ENCODE data around the gene BMI1. TPM values are rescaled to one million over a fixed set of nuclear protein-coding genes. Genes with fewer than 3 reads are reported as not detected.

BMI1 gene
- total RNA-seq, 4 donors from 2014 or later = 47.7 to 77.0 (median 50.2) TPM

DNA sequence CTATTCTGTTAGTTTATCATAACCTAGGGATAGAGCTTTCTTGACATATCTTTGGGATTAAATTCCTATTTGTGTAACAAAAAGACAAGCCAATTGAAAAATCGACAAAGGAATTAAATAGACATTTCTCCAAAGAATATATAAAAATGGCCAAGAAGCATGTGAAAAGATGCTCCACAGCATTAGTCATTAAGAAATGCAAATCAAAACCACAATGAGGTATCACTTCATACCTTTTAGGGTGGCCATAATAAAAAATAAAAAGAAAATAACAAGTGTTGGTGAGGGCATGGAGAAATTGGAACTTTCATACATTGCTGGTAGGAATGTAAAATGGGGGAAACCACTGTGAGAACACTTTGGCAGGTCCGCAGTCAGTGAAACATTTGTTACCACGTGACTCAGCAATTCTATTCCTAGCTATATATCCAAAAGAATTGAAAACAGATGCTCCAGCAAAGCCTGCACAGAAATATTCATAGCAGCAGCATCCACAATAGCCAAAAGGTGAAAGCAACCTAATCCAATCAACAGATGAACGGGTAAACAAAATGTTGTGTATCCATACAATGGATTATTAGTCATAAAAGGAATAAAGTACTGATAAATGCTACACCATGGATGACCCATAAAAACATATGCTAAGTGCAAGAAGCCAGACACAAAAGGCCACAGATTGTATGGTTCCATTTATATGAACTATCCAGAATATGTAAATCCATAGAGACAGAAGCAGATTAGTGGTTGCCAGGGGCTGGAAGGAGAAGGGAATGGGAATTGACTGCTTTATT, 44.9 kb downstream of the BMI1 start:
- TF ChIP-seq, protein P1, sequence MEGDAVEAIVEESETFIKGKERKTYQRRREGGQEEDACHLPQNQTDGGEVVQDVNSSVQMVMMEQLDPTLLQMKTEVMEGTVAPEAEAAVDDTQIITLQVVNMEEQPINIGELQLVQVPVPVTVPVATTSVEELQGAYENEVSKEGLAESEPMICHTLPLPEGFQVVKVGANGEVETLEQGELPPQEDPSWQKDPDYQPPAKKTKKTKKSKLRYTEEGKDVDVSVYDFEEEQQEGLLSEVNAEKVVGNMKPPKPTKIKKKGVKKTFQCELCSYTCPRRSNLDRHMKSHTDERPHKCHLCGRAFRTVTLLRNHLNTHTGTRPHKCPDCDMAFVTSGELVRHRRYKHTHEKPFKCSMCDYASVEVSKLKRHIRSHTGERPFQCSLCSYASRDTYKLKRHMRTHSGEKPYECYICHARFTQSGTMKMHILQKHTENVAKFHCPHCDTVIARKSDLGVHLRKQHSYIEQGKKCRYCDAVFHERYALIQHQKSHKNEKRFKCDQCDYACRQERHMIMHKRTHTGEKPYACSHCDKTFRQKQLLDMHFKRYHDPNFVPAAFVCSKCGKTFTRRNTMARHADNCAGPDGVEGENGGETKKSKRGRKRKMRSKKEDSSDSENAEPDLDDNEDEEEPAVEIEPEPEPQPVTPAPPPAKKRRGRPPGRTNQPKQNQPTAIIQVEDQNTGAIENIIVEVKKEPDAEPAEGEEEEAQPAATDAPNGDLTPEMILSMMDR (IDR thresholded peaks at IDR 0.05; ENCODE audit: low read depth) = no peak

DNA sequence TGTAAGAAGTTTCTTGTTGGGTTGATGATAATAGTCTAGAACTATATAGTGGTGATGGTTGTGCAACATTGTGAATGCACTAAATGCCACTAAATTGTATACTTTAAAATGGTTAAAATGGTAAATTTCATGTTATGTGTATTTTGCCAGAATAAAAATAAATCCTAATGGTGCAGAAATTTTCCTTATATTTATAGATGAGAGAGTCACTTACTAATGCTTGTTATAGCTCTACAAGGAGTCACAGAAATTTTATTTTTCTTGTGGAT, 45.5 kb downstream of the BMI1 start:
- TF ChIP-seq, protein P1 (IDR thresholded peaks at IDR 0.05; ENCODE audit: low read depth) = no peak

DNA sequence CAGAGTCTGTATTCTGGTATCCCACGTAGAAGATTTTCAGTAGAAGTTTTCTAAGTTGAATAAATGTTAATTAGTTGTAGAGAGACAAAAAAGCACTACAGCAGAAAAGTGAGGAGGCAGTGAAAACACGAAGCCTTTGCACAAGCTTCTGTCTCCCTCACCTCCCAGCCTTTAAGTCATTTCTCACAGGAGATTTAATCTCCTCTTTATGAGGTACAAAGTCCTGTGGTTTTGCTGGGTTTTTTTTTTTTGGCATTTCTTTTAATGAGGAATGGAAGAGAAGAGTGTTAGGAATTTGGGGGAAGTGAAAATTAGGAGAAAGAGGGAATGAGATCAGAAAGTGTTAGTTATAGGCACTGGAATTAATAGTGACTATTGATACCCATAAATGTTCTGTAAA, 45.9 kb downstream of the BMI1 start:
- TF ChIP-seq, protein P1 (IDR thresholded peaks at IDR 0.05; ENCODE audit: low read depth) = no peak

DNA sequence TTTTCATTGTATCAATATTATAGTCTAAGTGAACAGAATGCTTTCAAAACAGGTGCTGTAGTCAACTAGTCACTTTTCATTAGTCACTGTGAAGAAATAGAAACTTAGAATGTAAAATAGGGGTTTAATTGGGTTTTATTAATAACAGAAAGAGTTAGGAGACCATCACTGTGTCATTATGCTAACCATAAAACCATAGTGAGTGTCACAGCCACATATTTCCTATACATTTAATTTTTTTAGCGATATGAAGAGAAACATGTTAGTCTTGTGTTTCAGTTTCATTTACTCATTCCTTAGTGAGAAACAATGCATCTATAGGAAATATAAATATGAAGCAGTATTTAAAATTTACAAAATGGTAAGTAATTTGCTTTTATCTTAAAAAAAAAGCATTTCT, 46.6 kb downstream of the BMI1 start:
- TF ChIP-seq, protein P1 (IDR thresholded peaks at IDR 0.05; ENCODE audit: low read depth) = no peak

DNA sequence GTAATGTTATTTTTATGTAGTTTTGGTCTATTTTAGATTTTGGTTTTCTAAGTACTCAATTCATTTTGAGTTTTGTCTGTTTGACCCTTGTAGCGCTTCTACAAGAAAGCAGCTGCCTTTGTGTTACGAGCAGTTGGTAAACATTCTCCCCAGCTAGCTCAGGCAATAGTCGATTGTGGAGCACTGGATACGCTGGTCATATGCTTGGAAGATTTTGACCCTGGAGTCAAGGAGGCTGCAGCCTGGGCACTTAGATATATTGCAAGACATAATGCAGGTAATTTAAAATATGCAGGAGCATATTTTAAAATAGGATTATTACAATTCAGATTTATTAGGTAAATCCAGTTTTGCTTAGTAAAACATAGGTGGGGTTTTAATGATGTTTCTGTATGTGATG, 47.5 kb downstream of the BMI1 start:
- TF ChIP-seq, protein P1 (IDR thresholded peaks at IDR 0.05; ENCODE audit: low read depth) = no peak

DNA sequence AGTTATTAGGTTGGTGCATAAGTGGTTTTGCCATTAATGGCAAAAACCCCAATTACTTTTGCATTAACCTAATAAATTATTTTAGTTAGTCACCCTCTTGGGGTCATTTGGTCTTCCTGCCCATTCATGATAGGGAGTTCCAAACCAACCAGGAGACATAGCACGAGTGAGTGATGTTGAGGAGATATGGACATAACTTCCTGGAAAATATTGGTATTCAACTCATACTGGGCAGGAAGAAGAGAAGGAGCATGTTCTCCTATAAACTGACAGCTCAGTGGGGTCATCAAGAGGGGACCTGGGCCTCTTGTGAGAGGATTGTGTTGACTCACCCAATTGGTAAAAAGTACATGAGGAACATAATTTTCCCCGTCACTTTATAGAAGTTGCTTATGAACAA, 48.1 kb downstream of the BMI1 start:
- TF ChIP-seq, protein P1 (IDR thresholded peaks at IDR 0.05; ENCODE audit: low read depth) = no peak

DNA sequence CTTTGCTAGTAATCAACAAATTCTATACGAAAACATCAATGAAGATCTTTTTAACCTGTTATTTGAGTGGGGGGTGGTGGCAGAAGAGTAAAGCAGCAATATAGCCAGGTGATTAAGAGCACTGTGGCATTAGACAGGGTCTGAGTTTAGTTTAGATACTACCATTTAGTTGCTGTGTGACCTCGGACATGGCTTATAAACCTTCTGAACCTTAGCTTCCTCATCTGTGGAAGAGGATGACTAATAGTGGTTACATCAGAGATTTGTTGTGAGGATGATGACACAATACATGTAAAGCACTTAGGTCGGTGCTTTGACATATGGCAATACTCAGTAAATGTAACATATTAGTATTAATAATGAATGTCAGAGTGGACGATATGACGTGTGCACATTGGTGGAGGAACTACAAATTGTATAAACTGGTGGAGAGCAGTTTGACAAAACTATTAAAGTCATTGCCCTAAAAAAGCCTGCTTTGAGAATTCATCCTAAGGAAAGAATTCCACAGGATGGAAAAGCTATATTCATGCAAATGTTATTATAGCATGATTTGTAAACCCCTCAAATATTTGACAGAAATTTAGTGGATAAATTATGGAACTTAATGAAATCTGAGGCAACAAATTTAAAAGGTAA, 48.7 kb downstream of the BMI1 start:
- TF ChIP-seq, protein P1 (IDR thresholded peaks at IDR 0.05; ENCODE audit: low read depth) = no peak
